ENCODE measurements around the gene LARGE1. TPM values are rescaled to one million over a fixed set of nuclear protein-coding genes. Genes with fewer than 3 reads are reported as not detected.
A peak's percentile ranks its signal among the peaks of the same experiment; 100 is the strongest.

LARGE1 gene
- total and polyA plus RNA-seq, 2 experiments from 2014 or later, result 1.5 to 12.8 TPM

- DNase-seq, result peak; percentile 60
- H3F3A ChIP-seq (ENCODE audit: insufficient read depth), result peaks cover 6% of the 10 kb centered on the region; the same call in 1 of the 2 replicates
- peaks cover 12% of the 10 kb centered on the region for H3K4me1 ChIP-seq (ENCODE audit: insufficient read depth)
- no peaks in the 10 kb centered on the region for H4K20me1 ChIP-seq (ENCODE audit: insufficient read depth)
- no peaks in the 10 kb centered on the region for H3K9me2 ChIP-seq (ENCODE audit: insufficient read depth)
- TF ChIP-seq EZH2 (IDR thresholded peaks at IDR 0.05; ENCODE audit: insufficient read depth, poor library complexity, severe bottlenecking), result no peak
- H2AFZ ChIP-seq, result no peak overlapping the region
- peak overlapping the region; percentile 28 for H3K4me2 ChIP-seq (ENCODE audit: unreplicated experiment)
- no peaks in the 10 kb centered on the region for H3K36me3 ChIP-seq (ENCODE audit: low read depth)
- in situ Hi-C loops (cut with MboI), result no loop called here
- H3K4me3 ChIP-seq, result no peak overlapping the region
- no peak overlapping the region for H3K27ac ChIP-seq
- WGBS, 2 experiments (ENCODE audit: low coverage in 1 of 2, low lambda C conversion rate in 2 of 2, missing lambda C conversion rate in 2 of 2), result 57 to 61% methylated on average over 13 of the region's 13 CpGs
- no peak overlapping the region for H3K9ac ChIP-seq
- no peaks in the 10 kb centered on the region for H3K27me3 ChIP-seq (replicated peaks; ENCODE audit: insufficient read depth)
- H3K79me2 ChIP-seq (ENCODE audit: insufficient read depth), result no peaks in the 10 kb centered on the region
- H3K9me3 ChIP-seq (ENCODE audit: low read depth), result no peaks in the 10 kb centered on the region
Observed at GRCh38 chr22:33476716-33477115, 443.6 kb downstream of the LARGE1 start.

GRCh38 chr22:33476206-33476605 lies 444.1 kb downstream of the LARGE1 start:
- Histone ChIP-seq H2AFZ (no peak overlapping the region), H4K20me1 (ENCODE audit: insufficient read depth) (no peaks in the 10 kb centered on the region), H3K4me3 (no peak overlapping the region), H3K9ac (no peak overlapping the region), H3F3A (ENCODE audit: insufficient read depth) (peaks cover 6% of the 10 kb centered on the region; the same call in 1 of the 2 replicates), H3K27ac (no peak overlapping the region), H3K79me2 (ENCODE audit: insufficient read depth) (no peaks in the 10 kb centered on the region), H3K9me2 (ENCODE audit: insufficient read depth) (no peaks in the 10 kb centered on the region), H3K4me1 (ENCODE audit: insufficient read depth) (peaks cover 12% of the 10 kb centered on the region), H3K9me3 (ENCODE audit: low read depth) (no peaks in the 10 kb centered on the region), H3K4me2 (ENCODE audit: unreplicated experiment) (peak overlapping the region; percentile 28), H3K36me3 (ENCODE audit: low read depth) (no peaks in the 10 kb centered on the region), H3K27me3 (replicated peaks; ENCODE audit: insufficient read depth) (no peaks in the 10 kb centered on the region)
- in situ Hi-C loops (cut with MboI), result no loop called here
- TF ChIP-seq EZH2 (IDR thresholded peaks at IDR 0.05; ENCODE audit: insufficient read depth, poor library complexity, severe bottlenecking) (no peak), EZH2phosphoT487 (IDR thresholded peaks at IDR 0.05; ENCODE audit: insufficient read depth, low read depth) (no peak)
- DNase-seq, result no peak
- WGBS, 2 experiments (ENCODE audit: low coverage in 1 of 2, low lambda C conversion rate in 2 of 2, missing lambda C conversion rate in 2 of 2), result 80 to 90% methylated on average over 4 of the region's 4 CpGs

- no peaks in the 10 kb centered on the region for H3K27me3 ChIP-seq (replicated peaks; ENCODE audit: insufficient read depth)
- TF ChIP-seq EZH2phosphoT487 (IDR thresholded peaks at IDR 0.05; ENCODE audit: insufficient read depth, low read depth) (no peak), EZH2 (IDR thresholded peaks at IDR 0.05; ENCODE audit: insufficient read depth, poor library complexity, severe bottlenecking) (no peak)
- no peaks in the 10 kb centered on the region for H4K20me1 ChIP-seq (ENCODE audit: insufficient read depth)
- peaks cover 6% of the 10 kb centered on the region; the same call in 1 of the 2 replicates for H3F3A ChIP-seq (ENCODE audit: insufficient read depth)
- no peaks in the 10 kb centered on the region for H3K9me3 ChIP-seq (ENCODE audit: low read depth)
- 87 to 90% methylated on average over 1 of the region's 1 CpG for WGBS, 2 experiments (ENCODE audit: low coverage in 1 of 2, low lambda C conversion rate in 2 of 2, missing lambda C conversion rate in 2 of 2)
- no peak overlapping the region for H2AFZ ChIP-seq
- in situ Hi-C loops (cut with MboI), result no loop called here
- no peak for DNase-seq
- H3K79me2 ChIP-seq (ENCODE audit: insufficient read depth), result no peaks in the 10 kb centered on the region
- H3K4me3 ChIP-seq, result no peak overlapping the region
- H3K4me1 ChIP-seq (ENCODE audit: insufficient read depth), result peaks cover 12% of the 10 kb centered on the region
- no peak overlapping the region for H3K4me2 ChIP-seq (ENCODE audit: unreplicated experiment)
- no peaks in the 10 kb centered on the region for H3K36me3 ChIP-seq (ENCODE audit: low read depth)
- H3K27ac ChIP-seq, result no peak overlapping the region
- no peaks in the 10 kb centered on the region for H3K9me2 ChIP-seq (ENCODE audit: insufficient read depth)
- no peak overlapping the region for H3K9ac ChIP-seq
Observed at GRCh38 chr22:33474587-33474986, 445.7 kb downstream of the LARGE1 start.

GRCh38 chr22:33472462-33473344 lies 447.6 kb downstream of the LARGE1 start:
- TF ChIP-seq EZH2 (IDR thresholded peaks at IDR 0.05; ENCODE audit: insufficient read depth, poor library complexity, severe bottlenecking) (no peak), EZH2phosphoT487 (IDR thresholded peaks at IDR 0.05; ENCODE audit: insufficient read depth, low read depth) (no peak)
- Histone ChIP-seq H3K9me2 (ENCODE audit: insufficient read depth) (no peaks in the 10 kb centered on the region), H3K4me3 (no peak overlapping the region), H3F3A (ENCODE audit: insufficient read depth) (peaks cover 6% of the 10 kb centered on the region; the same call in 1 of the 2 replicates), H3K27ac (no peak overlapping the region), H3K79me2 (ENCODE audit: insufficient read depth) (no peaks in the 10 kb centered on the region), H3K27me3 (replicated peaks; ENCODE audit: insufficient read depth) (no peaks in the 10 kb centered on the region), H2AFZ (no peak overlapping the region), H4K20me1 (ENCODE audit: insufficient read depth) (no peaks in the 10 kb centered on the region), H3K36me3 (ENCODE audit: low read depth) (no peaks in the 10 kb centered on the region), H3K9ac (no peak overlapping the region), H3K4me1 (ENCODE audit: insufficient read depth) (peaks cover 12% of the 10 kb centered on the region), H3K4me2 (ENCODE audit: unreplicated experiment) (no peak overlapping the region), H3K9me3 (ENCODE audit: low read depth) (no peaks in the 10 kb centered on the region)
- DNase-seq, result no peak
- 75 to 80% methylated on average over 9 of the region's 9 CpGs for WGBS, 2 experiments (ENCODE audit: low coverage in 1 of 2, low lambda C conversion rate in 2 of 2, missing lambda C conversion rate in 2 of 2)
- in situ Hi-C loops (cut with MboI), result no loop called here

Measured in GM23248 (cell line).